ENCODE measurements around the gene PPM1B.

DNA sequence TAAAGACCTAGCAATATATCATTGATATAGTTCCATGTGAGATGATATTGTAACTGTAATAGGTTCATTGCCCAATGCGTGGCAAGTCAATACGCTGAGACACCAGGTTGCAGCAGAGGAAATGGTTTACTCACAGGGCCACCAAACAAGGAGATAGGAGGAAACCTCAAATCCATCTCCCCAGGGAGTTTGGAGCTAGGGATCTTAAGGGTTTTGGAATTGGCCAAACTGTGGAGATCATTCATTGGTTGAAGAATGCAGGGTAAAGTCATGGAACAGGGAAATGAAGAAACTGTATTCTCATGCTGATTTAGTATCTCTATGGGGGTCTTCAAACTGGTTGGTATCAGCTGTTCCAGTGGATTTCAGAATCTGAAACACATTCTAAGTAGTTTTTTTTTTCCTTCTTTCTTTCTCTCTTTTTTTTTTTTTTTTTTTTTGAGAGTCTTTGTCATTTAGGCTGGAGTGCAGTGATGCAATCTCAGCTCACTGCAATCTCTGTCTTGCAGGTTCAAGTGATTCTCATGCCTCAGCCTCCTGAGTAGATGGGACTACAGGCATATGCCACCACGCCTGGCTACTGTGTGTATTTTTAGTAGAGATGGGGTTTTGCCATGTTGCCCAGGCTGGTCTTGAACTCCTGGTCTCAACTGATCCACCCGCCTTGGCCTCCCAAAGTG, 30.7 kb upstream of the PPM1B start:
- TF ChIP-seq, protein P1, sequence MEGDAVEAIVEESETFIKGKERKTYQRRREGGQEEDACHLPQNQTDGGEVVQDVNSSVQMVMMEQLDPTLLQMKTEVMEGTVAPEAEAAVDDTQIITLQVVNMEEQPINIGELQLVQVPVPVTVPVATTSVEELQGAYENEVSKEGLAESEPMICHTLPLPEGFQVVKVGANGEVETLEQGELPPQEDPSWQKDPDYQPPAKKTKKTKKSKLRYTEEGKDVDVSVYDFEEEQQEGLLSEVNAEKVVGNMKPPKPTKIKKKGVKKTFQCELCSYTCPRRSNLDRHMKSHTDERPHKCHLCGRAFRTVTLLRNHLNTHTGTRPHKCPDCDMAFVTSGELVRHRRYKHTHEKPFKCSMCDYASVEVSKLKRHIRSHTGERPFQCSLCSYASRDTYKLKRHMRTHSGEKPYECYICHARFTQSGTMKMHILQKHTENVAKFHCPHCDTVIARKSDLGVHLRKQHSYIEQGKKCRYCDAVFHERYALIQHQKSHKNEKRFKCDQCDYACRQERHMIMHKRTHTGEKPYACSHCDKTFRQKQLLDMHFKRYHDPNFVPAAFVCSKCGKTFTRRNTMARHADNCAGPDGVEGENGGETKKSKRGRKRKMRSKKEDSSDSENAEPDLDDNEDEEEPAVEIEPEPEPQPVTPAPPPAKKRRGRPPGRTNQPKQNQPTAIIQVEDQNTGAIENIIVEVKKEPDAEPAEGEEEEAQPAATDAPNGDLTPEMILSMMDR (IDR thresholded peaks at IDR 0.05): no peak
- TF ChIP-seq POLR2AphosphoS5 (IDR thresholded peaks at IDR 0.05): no peak
- no peak for TF ChIP-seq POLR2A (IDR thresholded peaks at IDR 0.05)
